Retinal pigment epithelial cell (primary cell): ENCODE measurements around the gene PLXNC1.

Source experiments
- DNase-seq: peaks from one replicate; pipeline ENCODE4 v3.0.0-alpha.2; 2010; ENCODE audit warnings: low read depth
- H3K4me3 ChIP-seq: 2 replicates; pipeline ENCODE4 v1.5.1; 2011; ENCODE audit warnings: mild to moderate bottlenecking, low read length, control low read depth, moderate library complexity
- TF ChIP-seq, protein P1 (sequence below): conservative IDR thresholded peaks from 2 replicates; pipeline ENCODE4 v1.5.1; 2011; ENCODE audit warnings: low read depth, low read length, control low read depth, inconsistent platforms

PLXNC1 gene

DNA sequence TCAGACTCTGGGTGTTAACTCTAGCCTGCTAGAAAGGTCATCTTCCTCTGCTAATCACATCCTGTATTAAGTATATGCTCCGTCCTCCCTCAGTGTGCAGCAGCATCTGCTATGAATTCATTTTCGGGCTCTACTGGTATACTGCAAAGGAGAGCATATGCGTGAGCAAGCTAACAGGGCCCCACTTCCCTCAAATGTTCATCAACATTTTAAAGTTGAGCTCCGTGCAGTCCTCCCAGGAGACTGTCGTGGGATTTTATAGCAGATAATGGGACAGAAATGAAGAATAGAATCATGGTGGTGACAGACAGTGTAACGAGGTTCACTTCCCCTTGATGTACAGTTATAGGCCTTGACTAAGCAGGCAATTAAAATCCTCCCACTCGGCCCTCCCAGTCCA is 131.7 kb downstream of the PLXNC1 start:
- no peak overlapping the region for H3K4me3 ChIP-seq
- DNase-seq: no peak
- TF ChIP-seq, protein P1, sequence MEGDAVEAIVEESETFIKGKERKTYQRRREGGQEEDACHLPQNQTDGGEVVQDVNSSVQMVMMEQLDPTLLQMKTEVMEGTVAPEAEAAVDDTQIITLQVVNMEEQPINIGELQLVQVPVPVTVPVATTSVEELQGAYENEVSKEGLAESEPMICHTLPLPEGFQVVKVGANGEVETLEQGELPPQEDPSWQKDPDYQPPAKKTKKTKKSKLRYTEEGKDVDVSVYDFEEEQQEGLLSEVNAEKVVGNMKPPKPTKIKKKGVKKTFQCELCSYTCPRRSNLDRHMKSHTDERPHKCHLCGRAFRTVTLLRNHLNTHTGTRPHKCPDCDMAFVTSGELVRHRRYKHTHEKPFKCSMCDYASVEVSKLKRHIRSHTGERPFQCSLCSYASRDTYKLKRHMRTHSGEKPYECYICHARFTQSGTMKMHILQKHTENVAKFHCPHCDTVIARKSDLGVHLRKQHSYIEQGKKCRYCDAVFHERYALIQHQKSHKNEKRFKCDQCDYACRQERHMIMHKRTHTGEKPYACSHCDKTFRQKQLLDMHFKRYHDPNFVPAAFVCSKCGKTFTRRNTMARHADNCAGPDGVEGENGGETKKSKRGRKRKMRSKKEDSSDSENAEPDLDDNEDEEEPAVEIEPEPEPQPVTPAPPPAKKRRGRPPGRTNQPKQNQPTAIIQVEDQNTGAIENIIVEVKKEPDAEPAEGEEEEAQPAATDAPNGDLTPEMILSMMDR: no peak

DNA sequence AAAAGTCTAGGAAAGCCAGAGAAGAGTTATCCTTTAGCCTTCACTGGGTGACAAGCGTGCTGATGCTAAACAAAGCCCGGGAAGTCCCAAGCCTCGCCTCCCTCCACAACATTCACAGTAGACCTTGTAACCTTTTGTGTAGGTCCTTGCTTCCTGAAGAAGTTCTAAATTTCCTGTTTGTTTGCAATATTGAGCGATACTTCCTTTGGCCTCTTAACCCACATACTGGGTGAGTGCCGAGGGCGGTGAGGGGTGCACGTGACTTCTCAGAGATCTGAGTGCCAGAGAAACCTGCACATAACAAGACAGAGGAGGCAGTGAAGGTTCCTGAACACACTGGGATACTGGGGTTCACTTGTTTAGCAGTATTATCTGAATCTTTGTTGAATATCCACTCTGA is 134.3 kb downstream of the PLXNC1 start:
- no peak overlapping the region for H3K4me3 ChIP-seq
- no peak for DNase-seq
- TF ChIP-seq, protein P1: no peak

DNA sequence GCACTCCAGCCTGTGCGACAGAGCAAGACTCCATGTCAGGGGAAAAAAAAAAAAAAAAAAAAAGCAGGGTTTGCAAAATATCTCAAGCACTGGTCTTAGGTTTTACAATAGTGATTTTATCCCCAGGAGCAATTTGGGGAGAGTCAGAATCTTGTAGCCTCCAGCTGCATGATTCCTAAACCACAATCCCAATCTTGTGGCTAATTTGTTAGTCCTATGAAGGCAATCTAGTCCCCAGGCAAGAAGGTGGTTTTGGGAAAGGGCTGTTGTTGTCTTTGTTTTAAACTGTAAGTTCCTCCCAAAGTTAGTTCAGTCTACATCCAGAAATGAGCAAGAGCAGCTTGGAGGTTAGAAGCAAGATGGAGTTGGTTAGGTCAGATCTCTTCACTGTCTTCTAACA is 135.7 kb downstream of the PLXNC1 start:
- H3K4me3 ChIP-seq: no peak overlapping the region
- DNase-seq: no peak
- TF ChIP-seq, protein P1: no peak

DNA sequence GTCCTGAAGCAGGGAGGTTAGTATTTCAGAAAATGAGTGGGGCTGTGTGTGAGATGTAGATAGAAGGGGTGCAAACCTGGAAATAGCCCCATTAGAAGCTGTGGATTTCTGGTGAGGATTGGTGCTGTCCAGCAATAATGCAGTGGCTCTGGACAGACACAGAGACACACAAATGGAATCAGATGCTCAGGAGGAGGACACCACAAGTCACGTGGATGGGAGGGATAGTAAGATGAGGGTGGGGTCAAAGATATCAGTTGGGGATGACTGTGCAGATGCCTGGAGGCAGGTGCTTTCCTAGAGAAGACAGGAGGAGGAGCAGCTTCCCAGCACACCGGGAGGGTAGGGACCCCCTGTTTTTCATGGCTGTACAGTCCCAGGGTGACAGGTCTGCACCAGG is 136.5 kb downstream of the PLXNC1 start:
- DNase-seq: no peak
- TF ChIP-seq, protein P1: no peak

DNA sequence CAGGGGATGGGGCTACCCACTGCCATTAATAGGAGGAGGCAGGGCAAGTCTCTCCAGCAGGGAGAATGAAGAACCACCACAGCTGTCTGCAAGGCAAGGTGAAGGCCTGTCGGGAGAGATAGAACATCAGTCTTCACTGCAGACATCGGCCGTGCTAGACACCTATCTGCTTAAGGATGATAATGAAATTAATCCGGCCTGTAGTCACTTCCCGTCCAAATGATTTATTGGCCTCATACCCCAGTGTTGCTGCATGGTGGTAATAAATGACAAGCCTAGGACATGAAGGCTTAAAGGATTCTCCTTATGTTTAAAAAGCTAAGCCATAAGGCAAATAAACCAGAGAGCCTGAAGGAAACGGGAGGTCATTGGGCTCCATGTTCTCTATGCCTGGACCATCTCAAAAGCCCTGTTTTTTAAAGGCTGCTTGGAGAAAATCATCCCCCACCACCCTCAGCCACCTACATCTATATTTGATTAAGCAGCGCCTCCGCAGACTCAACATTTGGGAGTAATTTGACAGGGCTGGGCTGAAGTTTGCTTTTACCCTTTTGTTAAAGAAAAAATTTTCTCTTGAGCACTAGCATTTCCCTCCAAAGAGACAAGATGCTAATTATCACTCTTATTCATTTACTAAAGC is 137.7 kb downstream of the PLXNC1 start:
- H3K4me3 ChIP-seq: no peak overlapping the region
- DNase-seq: no peak
- TF ChIP-seq, protein P1: no peak

More for the DNA sequence above, 136.5 kb downstream of the PLXNC1 start:
- no peak overlapping the region for H3K4me3 ChIP-seq

DNA sequence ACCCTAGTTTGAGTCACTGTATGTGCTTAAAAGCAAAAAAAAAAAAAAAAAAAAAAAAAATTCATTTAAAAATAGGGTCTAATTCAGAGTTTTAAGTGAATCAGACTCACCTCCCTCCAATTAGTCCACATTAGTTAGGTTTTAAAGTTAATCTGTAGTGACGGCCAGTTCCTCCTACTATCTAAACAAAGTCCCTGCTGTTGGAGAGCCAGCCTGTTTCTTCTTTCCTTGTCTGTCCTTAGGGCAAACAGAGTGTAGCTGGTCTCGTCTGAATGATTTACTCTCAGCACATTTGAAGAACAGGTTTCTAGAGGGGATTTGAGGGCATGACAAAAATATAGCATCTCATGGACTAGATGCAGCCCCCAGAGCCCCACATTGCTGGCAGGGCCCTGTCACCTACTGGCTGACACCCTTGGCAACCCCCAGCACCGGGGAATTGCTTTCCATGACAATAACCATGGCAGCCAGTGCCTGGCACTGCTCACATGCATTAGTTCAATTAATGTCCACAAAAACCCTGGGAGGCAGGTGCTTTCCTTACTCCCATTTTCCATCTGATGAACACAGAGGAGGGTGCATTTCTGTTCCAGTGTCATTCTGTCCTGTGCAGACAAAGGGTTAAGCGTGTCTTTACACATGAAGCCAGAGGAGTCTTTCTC is 138.3 kb downstream of the PLXNC1 start:
- TF ChIP-seq, protein P1: no peak
- DNase-seq: no peak
- no peak overlapping the region for H3K4me3 ChIP-seq

DNA sequence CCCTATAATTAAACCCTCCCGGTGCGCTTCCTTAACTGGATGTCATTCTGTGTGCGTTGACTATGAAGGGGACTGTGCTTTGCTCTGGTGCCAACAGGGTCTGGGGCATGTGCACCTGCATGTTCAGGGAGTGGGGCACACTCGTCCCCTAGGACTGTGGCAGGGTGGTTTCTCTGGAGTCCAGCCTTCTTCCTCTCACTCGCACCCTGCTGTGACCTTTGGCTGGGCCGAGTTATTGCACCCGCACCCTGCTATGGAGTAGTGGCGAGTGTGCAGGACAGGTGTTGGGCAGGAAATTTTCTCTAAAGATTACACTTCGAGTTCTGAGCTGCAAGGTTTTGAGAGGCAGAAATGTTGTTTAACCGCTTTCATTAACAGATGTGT is 138.9 kb downstream of the PLXNC1 start:
- TF ChIP-seq, protein P1: no peak
- no peak for DNase-seq
- H3K4me3 ChIP-seq: no peak overlapping the region
